OCI-LY1 (cell line): Measurements from ENCODE around the gene SEL1L3.

Experiments
- H2AFZ ChIP-seq: fragments of 200-600 bp; sonication (generic), shearing (Covaris generic); 2 replicates; pipeline ENCODE4 v1.6.0; 2014; ENCODE audit warnings: antibody characterized with exemption, mild to moderate bottlenecking, low read length
- H3F3A ChIP-seq: fragments of 200-600 bp; sonication (generic), shearing (Covaris generic); 2 replicates; pipeline ENCODE4 v1.6.0; 2014; ENCODE audit warnings: mild to moderate bottlenecking, antibody characterized with exemption, low read length, moderate library complexity; ENCODE audit not compliant: insufficient read depth
- H3K27ac ChIP-seq: fragments of 200-600 bp; sonication (generic); 2 replicates; pipeline ENCODE4 v1.5.1; 2014; ENCODE audit warnings: low read length, mixed run types, mild to moderate bottlenecking, low read depth; ENCODE audit not compliant: poor library complexity, severe bottlenecking
- H3K27me3 ChIP-seq: fragments of 200-600 bp; sonication (generic); 2 replicates; pipeline ENCODE4 v1.6.0; 2014; ENCODE audit warnings: antibody characterized with exemption, mild to moderate bottlenecking, low read length, moderate library complexity; ENCODE audit not compliant: insufficient read depth
- H3K36me3 ChIP-seq: fragments of 200-600 bp; sonication (generic); 2 replicates; pipeline ENCODE4 v1.6.1; 2014; ENCODE audit warnings: mild to moderate bottlenecking, antibody characterized with exemption, low read length, moderate library complexity, mixed read lengths; ENCODE audit not compliant: insufficient read depth
- H3K4me1 ChIP-seq: fragments of 200-600 bp; sonication (generic); 2 replicates; pipeline ENCODE4 v1.5.1; 2014; ENCODE audit warnings: mild to moderate bottlenecking, low read length, moderate library complexity; ENCODE audit not compliant: insufficient read depth, severe bottlenecking
- H3K4me2 ChIP-seq: fragments of 200-600 bp; sonication (generic), shearing (Covaris generic); 2 replicates; pipeline ENCODE4 v1.6.1; 2014; ENCODE audit warnings: low read length
- H3K4me3 ChIP-seq: fragments of 200-600 bp; sonication (generic); 2 replicates; pipeline ENCODE4 v1.5.1; 2014; ENCODE audit warnings: low read length, low read depth, mild to moderate bottlenecking, mixed read lengths; ENCODE audit not compliant: poor library complexity, severe bottlenecking
- H3K79me2 ChIP-seq: fragments of 200-600 bp; shearing (Covaris generic); 2 replicates; pipeline ENCODE4 v1.6.1; 2016; ENCODE audit warnings: mixed run types, low read length, mixed read lengths; ENCODE audit not compliant: insufficient read depth
- H3K9ac ChIP-seq: fragments of 200-600 bp; sonication (generic), shearing (Covaris generic); 2 replicates; pipeline ENCODE4 v1.6.1; 2014; ENCODE audit warnings: mild to moderate bottlenecking, low read length, mixed read lengths
- H3K9me2 ChIP-seq: fragments of 200-600 bp; sonication (generic), shearing (Covaris generic); 2 replicates; pipeline ENCODE4 v1.6.1; 2014; ENCODE audit warnings: low read depth, mild to moderate bottlenecking, low read length, mixed read lengths
- H3K9me3 ChIP-seq: fragments of 200-600 bp; shearing (Covaris generic); 2 replicates; pipeline ENCODE4 v1.6.1; 2014; ENCODE audit warnings: low read length, mixed read lengths
- H4K20me1 ChIP-seq: fragments of 200-600 bp; sonication (generic), shearing (Covaris generic); 2 replicates; pipeline ENCODE4 v1.6.0; 2016; ENCODE audit warnings: mild to moderate bottlenecking, low read length; ENCODE audit not compliant: insufficient read depth
- CTCF ChIP-seq: fragments of 200-600 bp; sonication (generic), shearing (Covaris generic); IDR thresholded peaks from 2 replicates; pipeline ENCODE4 v1.5.1; 2017; ENCODE audit warnings: mild to moderate bottlenecking, antibody characterized with exemption, low read length, moderate library complexity, mixed read lengths
- EZH2 ChIP-seq: fragments of 200-600 bp; sonication (generic), shearing (Covaris generic); IDR thresholded peaks from 2 replicates; pipeline ENCODE4 v1.8.0; 2017; ENCODE audit warnings: borderline replicate concordance, mixed run types, mild to moderate bottlenecking, antibody characterized with exemption, low read length, moderate library complexity, mixed read lengths

SEL1L3 gene

DNA sequence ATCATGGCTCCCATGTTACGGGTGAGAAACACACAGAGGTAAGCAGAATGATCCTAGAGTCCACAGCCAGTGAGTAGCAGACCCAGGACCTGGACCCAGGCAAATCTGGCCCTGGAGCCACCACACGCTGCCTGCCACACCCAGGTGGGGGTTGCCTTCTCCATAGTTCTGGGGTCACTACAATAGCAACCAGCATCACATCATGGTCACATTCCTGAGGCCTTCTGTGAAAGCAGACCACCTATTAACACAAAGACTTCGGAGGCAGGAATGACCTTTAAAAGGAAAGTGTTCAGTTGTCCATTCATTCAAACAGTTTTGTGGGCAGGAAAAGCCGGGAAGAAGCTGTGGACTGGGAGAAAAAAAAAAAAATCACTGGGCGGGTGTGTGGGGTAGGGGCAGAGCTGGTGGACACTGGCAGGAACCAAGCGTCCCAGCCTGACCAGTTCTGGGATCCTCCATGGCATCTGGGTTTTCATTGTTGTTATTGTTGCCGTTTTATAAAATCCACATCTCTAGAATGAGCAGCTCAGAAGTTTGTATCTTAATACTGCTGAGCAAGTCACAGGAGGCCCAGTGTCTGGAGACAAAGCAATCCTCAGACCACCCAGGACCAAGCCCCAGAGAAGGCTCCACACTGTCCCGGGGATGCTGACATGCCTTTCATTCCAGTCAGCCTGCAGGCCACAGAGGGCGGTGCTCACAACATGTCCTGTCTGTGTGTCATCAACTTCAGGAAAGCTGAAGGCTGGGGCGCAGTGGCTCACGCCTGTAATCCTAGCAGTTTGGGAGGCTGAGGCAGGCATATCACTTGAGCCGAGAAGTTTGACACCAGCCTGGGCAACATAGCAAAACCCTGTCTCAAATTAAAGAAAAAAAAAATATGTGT lies 67.0 kb downstream of the SEL1L3 start:
- no peak for TF ChIP-seq EZH2
- no peak for TF ChIP-seq CTCF
- Histone ChIP-seq H3K4me3 (no peak overlapping the region), H3K4me1 (no peaks in the 10 kb centered on the region)

GRCh38 chr4:25795091-25795490 lies 67.7 kb downstream of the SEL1L3 start:
- Histone ChIP-seq H3K79me2 (no peaks in the 10 kb centered on the region), H2AFZ (no peak overlapping the region), H4K20me1 (no peaks in the 10 kb centered on the region), H3K9ac (no peak overlapping the region), H3K4me1 (no peaks in the 10 kb centered on the region), H3K9me3 (no peaks in the 10 kb centered on the region), H3K36me3 (peaks cover 72% of the 10 kb centered on the region), H3F3A (no peaks in the 10 kb centered on the region), H3K4me2 (no peak overlapping the region), H3K4me3 (no peak overlapping the region), H3K9me2 (no peaks in the 10 kb centered on the region), H3K27me3 (no peaks in the 10 kb centered on the region), H3K27ac (no peak overlapping the region)
- TF ChIP-seq EZH2 (no peak), CTCF (no peak)

More for the DNA sequence above, 67.0 kb downstream of the SEL1L3 start:
- Histone ChIP-seq H3K27ac (no peak overlapping the region), H3F3A (no peaks in the 10 kb centered on the region), H2AFZ (no peak overlapping the region), H3K9me2 (no peaks in the 10 kb centered on the region), H3K9me3 (no peaks in the 10 kb centered on the region), H3K4me2 (no peak overlapping the region), H3K36me3 (peaks cover 77% of the 10 kb centered on the region), H3K27me3 (no peaks in the 10 kb centered on the region), H3K9ac (no peak overlapping the region), H3K79me2 (no peaks in the 10 kb centered on the region), H4K20me1 (no peaks in the 10 kb centered on the region)

- H2AFZ ChIP-seq = no peak overlapping the region
- H3K27me3 ChIP-seq = no peaks in the 10 kb centered on the region
- H3K4me3 ChIP-seq = no peak overlapping the region
- TF ChIP-seq CTCF (no peak), EZH2 (no peak)
- H3F3A ChIP-seq = no peaks in the 10 kb centered on the region
- H3K9me2 ChIP-seq = no peaks in the 10 kb centered on the region
- H3K79me2 ChIP-seq = no peaks in the 10 kb centered on the region
- no peak overlapping the region for H3K4me2 ChIP-seq
- no peak overlapping the region for H3K9ac ChIP-seq
- no peak overlapping the region for H3K27ac ChIP-seq
- H4K20me1 ChIP-seq = no peaks in the 10 kb centered on the region
- no peaks in the 10 kb centered on the region for H3K4me1 ChIP-seq
- H3K9me3 ChIP-seq = no peaks in the 10 kb centered on the region
- H3K36me3 ChIP-seq = peaks cover 71% of the 10 kb centered on the region
Measured at GRCh38 chr4:25792876-25793275, 69.9 kb downstream of the SEL1L3 start.
